Right atrium auricular region (tissue), 2 donors: Measurements from ENCODE around the gene CUBN. TPM values are rescaled to one million over a fixed set of nuclear protein-coding genes. Genes with fewer than 3 reads are reported as not detected.

Experiments used
- DNase-seq: peaks from one replicate; pipeline ENCODE4 v3.0.0-alpha.2; 2019; ENCODE audit warnings: low spot score
- H3K27ac ChIP-seq, 2 donors: fragments of 200-600 bp; sonication (generic); 1 replicate in 1 of 2; 2 replicates in 1 of 2; pipeline ENCODE4 v1.5.1; 2016 to 2019
- H3K27me3 ChIP-seq, 2 donors: fragments of 200-600 bp; sonication (generic); one replicate each; pipeline versions ENCODE4 v1.5.1 to v1.6.0; 2017 to 2019
- H3K36me3 ChIP-seq: fragments of 200-600 bp; sonication (generic); one replicate; pipeline ENCODE4 v1.5.1; 2016
- H3K4me1 ChIP-seq, 2 donors: fragments of 200-600 bp; sonication (generic); one replicate each; pipeline versions ENCODE4 v1.5.1 to v1.6.0; 2017 to 2019
- H3K4me3 ChIP-seq, 2 donors: fragments of 200-600 bp; sonication (generic); 1 replicate in 1 of 2; 2 replicates in 1 of 2; pipeline ENCODE4 v1.5.1; 2017 to 2019; ENCODE audit warnings: mild to moderate bottlenecking in 1 of 2, moderate library complexity in 1 of 2
- H3K9me3 ChIP-seq, 2 donors: fragments of 200-600 bp; sonication (generic); one replicate each; pipeline ENCODE4 v1.5.1; 2019
- total RNA-seq, 2 donors: library from RNA; depleted of rRNA; stranded (reverse); fragments of >200 nt; gene quantifications; one replicate each; pipeline ENCODE4 v1.1.0, GENCODE V29; 2016
- TF ChIP-seq, protein P1 (sequence below), 2 donors: fragments of 200-600 bp; sonication (generic); IDR thresholded peaks; one replicate each; pipeline ENCODE4 v1.5.1; 2019; ENCODE audit warnings: antibody characterized with exemption in 2 of 2

Gene CUBN
- total RNA-seq, 2 donors from 2014 or later = 0.15 to 0.94 TPM

DNA sequence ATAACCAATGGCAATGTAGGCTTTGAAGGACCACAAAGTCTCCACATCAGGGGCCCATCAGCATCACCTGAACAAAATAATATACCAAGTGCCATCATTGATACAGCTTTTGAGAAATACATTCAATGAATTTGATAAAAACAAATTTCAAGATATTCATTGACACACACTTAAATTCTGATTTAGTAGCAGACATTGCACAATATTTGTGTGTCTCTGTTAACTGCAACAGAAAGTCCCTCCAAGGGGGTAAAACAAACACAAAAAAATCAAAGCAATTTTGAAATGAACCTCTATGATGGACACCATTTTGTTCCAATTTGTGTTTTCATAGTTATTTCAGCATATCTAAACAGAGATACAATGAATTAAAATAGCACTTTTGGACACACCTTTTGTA, 225.6 kb downstream of the CUBN start:
- no peaks in the 10 kb centered on the region for H3K27me3 ChIP-seq
- no peak for DNase-seq
- H3K4me3 ChIP-seq = no peak overlapping the region
- H3K36me3 ChIP-seq = no peaks in the 10 kb centered on the region
- no peaks in the 10 kb centered on the region for H3K4me1 ChIP-seq
- TF ChIP-seq, protein P1, sequence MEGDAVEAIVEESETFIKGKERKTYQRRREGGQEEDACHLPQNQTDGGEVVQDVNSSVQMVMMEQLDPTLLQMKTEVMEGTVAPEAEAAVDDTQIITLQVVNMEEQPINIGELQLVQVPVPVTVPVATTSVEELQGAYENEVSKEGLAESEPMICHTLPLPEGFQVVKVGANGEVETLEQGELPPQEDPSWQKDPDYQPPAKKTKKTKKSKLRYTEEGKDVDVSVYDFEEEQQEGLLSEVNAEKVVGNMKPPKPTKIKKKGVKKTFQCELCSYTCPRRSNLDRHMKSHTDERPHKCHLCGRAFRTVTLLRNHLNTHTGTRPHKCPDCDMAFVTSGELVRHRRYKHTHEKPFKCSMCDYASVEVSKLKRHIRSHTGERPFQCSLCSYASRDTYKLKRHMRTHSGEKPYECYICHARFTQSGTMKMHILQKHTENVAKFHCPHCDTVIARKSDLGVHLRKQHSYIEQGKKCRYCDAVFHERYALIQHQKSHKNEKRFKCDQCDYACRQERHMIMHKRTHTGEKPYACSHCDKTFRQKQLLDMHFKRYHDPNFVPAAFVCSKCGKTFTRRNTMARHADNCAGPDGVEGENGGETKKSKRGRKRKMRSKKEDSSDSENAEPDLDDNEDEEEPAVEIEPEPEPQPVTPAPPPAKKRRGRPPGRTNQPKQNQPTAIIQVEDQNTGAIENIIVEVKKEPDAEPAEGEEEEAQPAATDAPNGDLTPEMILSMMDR (IDR thresholded peaks at IDR 0.05) = no peak
- no peak overlapping the region for H3K27ac ChIP-seq
- H3K9me3 ChIP-seq = no peaks in the 10 kb centered on the region

DNA sequence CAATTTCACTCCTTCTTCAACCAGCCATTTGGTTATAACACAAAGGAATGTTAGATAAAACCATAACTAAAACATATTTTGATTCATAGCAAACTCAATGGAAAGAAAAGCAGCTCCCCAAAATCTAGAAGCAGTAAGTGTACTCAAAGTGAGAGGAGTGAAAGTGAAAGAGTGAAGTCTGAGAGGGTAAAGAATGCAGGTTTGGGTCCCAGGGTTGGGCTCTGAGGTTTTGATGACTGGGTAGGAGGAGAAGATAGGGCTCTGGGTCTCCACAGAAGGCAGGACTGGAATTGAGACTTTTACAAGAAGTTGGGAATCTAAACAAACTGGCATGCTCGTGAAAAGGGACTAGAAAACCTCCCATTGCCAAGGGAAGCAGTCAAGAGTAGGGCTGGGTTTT, 227.0 kb downstream of the CUBN start:
- Histone ChIP-seq H3K9me3 (no peaks in the 10 kb centered on the region), H3K27me3 (no peaks in the 10 kb centered on the region), H3K27ac (no peak overlapping the region), H3K4me3 (no peak overlapping the region), H3K4me1 (no peaks in the 10 kb centered on the region), H3K36me3 (no peaks in the 10 kb centered on the region)
- TF ChIP-seq, protein P1 (IDR thresholded peaks at IDR 0.05) = no peak
- no peak for DNase-seq

DNA sequence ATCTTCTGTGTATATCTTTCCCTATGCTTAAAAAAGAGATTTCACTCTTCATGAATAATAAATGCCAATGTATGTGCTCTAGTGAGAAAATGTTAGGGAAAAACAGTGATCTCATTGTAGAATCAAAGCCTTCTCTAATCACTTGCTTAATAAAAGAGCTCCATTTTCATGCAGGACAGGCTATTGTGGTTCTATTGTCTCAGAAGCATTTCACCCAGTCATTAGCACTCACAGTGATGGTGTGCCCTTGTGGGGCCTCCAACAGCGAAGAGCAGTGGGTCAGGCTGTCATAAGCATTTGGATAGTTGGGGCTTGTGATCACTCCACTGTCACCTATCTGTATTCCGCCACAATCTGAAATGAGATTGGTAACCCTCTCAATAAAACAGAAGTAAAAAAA, 228.5 kb downstream of the CUBN start:
- TF ChIP-seq, protein P1 (IDR thresholded peaks at IDR 0.05) = no peak
- Histone ChIP-seq H3K9me3 (no peaks in the 10 kb centered on the region), H3K36me3 (no peaks in the 10 kb centered on the region), H3K27me3 (no peaks in the 10 kb centered on the region), H3K4me1 (no peaks in the 10 kb centered on the region), H3K4me3 (no peak overlapping the region), H3K27ac (no peak overlapping the region)
- DNase-seq = no peak

DNA sequence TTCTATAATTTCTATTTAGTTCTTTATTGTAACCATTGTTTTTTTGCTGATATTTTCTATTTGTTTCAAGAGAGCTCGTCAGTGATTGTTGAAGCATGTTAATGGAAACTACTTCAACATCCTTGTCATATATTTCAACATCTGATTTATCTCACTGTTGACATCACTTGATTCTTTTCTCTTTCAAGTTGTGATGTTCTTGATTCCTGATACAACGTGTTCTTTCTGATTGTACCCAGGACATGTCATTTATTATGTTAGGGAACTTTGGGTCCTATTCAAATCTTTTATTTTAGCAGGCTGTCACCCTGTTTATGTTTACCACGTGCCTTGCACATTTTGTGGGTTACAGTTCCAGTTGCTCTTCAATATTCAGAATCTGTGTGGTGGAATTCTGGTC, 232.6 kb downstream of the CUBN start:
- Histone ChIP-seq H3K4me1 (no peaks in the 10 kb centered on the region), H3K27me3 (no peaks in the 10 kb centered on the region), H3K27ac (no peak overlapping the region), H3K36me3 (no peaks in the 10 kb centered on the region), H3K4me3 (no peak overlapping the region), H3K9me3 (no peaks in the 10 kb centered on the region)
- TF ChIP-seq, protein P1 (IDR thresholded peaks at IDR 0.05) = no peak
- no peak for DNase-seq

DNA sequence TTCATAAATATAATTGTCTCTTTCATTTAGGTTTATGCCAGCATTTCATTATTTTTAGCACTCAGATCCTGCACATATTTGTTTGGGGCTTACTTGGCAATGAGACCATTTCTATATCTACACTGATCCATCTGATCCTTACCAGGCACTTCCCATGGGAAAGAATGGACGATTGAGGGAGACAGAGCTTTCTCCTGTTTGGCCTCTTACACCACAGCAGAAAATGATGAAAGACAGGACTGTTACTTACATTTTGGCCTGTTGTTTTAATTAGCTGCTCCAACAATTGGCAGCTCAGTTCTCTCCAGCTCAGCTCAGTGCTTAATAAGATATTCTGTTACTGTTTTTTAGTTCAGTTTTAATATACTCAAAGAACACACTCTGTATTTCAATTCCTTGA, 234.8 kb downstream of the CUBN start:
- Histone ChIP-seq H3K4me3 (no peak overlapping the region), H3K9me3 (no peaks in the 10 kb centered on the region), H3K36me3 (no peaks in the 10 kb centered on the region), H3K27ac (no peak overlapping the region), H3K4me1 (peaks cover 0 to 5% of the 10 kb centered on the region in 2 donors), H3K27me3 (no peaks in the 10 kb centered on the region)
- DNase-seq = no peak
- TF ChIP-seq, protein P1 (IDR thresholded peaks at IDR 0.05) = no peak

DNA sequence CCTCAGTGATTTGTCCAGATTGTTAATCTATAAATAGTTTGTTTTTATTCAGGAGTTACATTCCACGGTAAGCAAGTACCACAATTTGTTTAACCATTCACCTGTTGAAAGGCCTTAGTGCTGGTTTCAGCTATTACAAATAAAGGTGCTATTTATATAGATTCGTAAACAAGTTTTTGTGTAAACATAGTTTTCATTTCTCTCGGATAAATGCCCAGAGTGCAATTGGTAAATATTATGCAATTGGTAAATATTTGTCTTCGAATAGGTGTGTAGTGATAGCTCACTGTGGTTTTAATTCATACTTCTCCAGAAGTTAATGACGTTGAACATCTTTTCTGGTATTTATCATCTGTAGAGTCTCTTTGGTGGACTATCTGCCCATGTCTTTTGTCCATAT, 235.9 kb downstream of the CUBN start:
- Histone ChIP-seq H3K36me3 (no peaks in the 10 kb centered on the region), H3K9me3 (no peaks in the 10 kb centered on the region), H3K4me3 (no peak overlapping the region), H3K27me3 (no peaks in the 10 kb centered on the region), H3K4me1 (peaks cover 0 to 5% of the 10 kb centered on the region in 2 donors), H3K27ac (no peak overlapping the region)
- no peak for DNase-seq
- TF ChIP-seq, protein P1 (IDR thresholded peaks at IDR 0.05) = no peak
